Endothelial cell of umbilical vein (primary cell): ENCODE measurements around the gene C3orf70. TPM values are rescaled to one million over a fixed set of nuclear protein-coding genes. Genes with fewer than 3 reads are reported as not detected.

Experiments
- BruUV-seq: library from RNA; stranded (reverse); fragments of 400-500 nt; replicated peaks from 2 replicates; lab custom pipeline; 2021; lab: Mats Ljungman, UMichigan
- CTCF ChIA-PET: fragments of 300-600, 350-600 bp; sonication (Branson Sonifier 250); formaldehyde crosslinking; loops from one replicate; lab custom pipeline; 2021; ENCODE audit warnings: antibody characterized with exemption, inconsistent platforms; lab: Charles Lee
- POLR2A ChIA-PET: fragments of 300-600, 350-600 bp; sonication (Branson Sonifier 250); formaldehyde crosslinking; loops from one replicate; lab custom pipeline; 2021; ENCODE audit warnings: antibody characterized with exemption, inconsistent platforms; lab: Charles Lee
- DNase-seq: peaks from one replicate; pipeline ENCODE4 v3.0.0-alpha.2; 2011; ENCODE audit warnings: low read depth, low spot score
- FAIRE-seq: peaks from 2 replicates; lab custom pipeline; 2011; peaks lifted over from hg19 to GRCh38; lab: Jason Lieb, UNC
- H2AFZ ChIP-seq: 2 replicates; pipeline ENCODE4 v1.6.0; 2012; ENCODE audit warnings: low read depth, low read length, control low read depth, inconsistent platforms
- H3K27ac ChIP-seq: 2 replicates; pipeline ENCODE4 v1.5.1; 2011; ENCODE audit warnings: low read depth, mild to moderate bottlenecking, control low read depth, low read length, moderate library complexity; ENCODE audit not compliant: insufficient read depth
- H3K27me3 ChIP-seq, 2 experiments: 2 replicates each; pipeline versions ENCODE4 v1.6.0 to v1.6.1; 2011; ENCODE audit warnings: low read length in 2 of 2, mixed read lengths in 1 of 2; ENCODE audit not compliant: control insufficient read depth in 2 of 2, insufficient read depth in 2 of 2
- H3K36me3 ChIP-seq, 2 experiments: 2 replicates in 1 of 2; 3 replicates in 1 of 2; pipeline ENCODE4 v1.5.1; 2011; ENCODE audit warnings: low read length in 2 of 2, mild to moderate bottlenecking in 1 of 2, moderate library complexity in 1 of 2; ENCODE audit not compliant: control insufficient read depth in 2 of 2, insufficient read depth in 2 of 2; ENCODE audit errors: extremely low read depth in 1 of 2
- H3K4me1 ChIP-seq: 3 replicates; pipeline ENCODE4 v1.5.1; 2011; ENCODE audit warnings: mild to moderate bottlenecking, low read length; ENCODE audit not compliant: control insufficient read depth, insufficient read depth; ENCODE audit errors: extremely low read depth
- H3K4me2 ChIP-seq: 2 replicates; pipeline ENCODE4 v1.6.1; 2011; ENCODE audit warnings: low read length, control low read depth, mixed read lengths; ENCODE audit not compliant: insufficient read depth
- H3K4me3 ChIP-seq, 3 experiments: fragments of 200-600 bp in 1 of 3; sonication (generic), shearing (Covaris generic) in 1 of 3; replicated peaks in 1 of 3; 2 replicates each; pipeline ENCODE4 v1.5.1; 2011 to 2016; ENCODE audit warnings: control low read depth in 3 of 3, low read length in 3 of 3, mild to moderate bottlenecking in 2 of 3, inconsistent platforms in 1 of 3, low read depth in 1 of 3, moderate library complexity in 1 of 3; ENCODE audit not compliant: insufficient read depth in 1 of 3
- H3K79me2 ChIP-seq: 2 replicates; pipeline ENCODE4 v1.6.0; 2012; ENCODE audit warnings: low read length, inconsistent platforms; ENCODE audit not compliant: control insufficient read depth, insufficient read depth
- H3K9ac ChIP-seq: replicated peaks from 2 replicates; pipeline ENCODE3; 2011; ENCODE audit warnings: low read length, control low read depth; ENCODE audit not compliant: insufficient read depth; ENCODE audit errors: extremely low read depth
- H3K9me1 ChIP-seq: replicated peaks from 3 replicates; pipeline ENCODE4 v1.6.0; 2011; ENCODE audit warnings: mild to moderate bottlenecking, low read length; ENCODE audit not compliant: control insufficient read depth, insufficient read depth; ENCODE audit errors: extremely low read depth
- H3K9me3 ChIP-seq: replicated peaks from 2 replicates; pipeline ENCODE4 v1.5.1; 2012; ENCODE audit warnings: low read length, inconsistent platforms; ENCODE audit not compliant: control insufficient read depth, insufficient read depth
- H4K20me1 ChIP-seq: replicated peaks from 2 replicates; pipeline ENCODE3; 2011; ENCODE audit warnings: mild to moderate bottlenecking, low read length; ENCODE audit not compliant: control insufficient read depth, insufficient read depth; ENCODE audit errors: extremely low read depth
- CTCF ChIP-seq, 2 donors: IDR thresholded peaks; 1 replicate in 1 of 2; 2 replicates in 1 of 2; pipeline ENCODE4 v1.5.1; 2011; ENCODE audit warnings: low read length in 2 of 2, mild to moderate bottlenecking in 2 of 2, moderate library complexity in 2 of 2, control low read depth in 1 of 2, inconsistent platforms in 1 of 2, low read depth in 1 of 2; ENCODE audit not compliant: insufficient read depth in 1 of 2; ENCODE audit errors: extremely low read depth in 1 of 2
- EZH2 ChIP-seq: IDR thresholded peaks from 2 replicates; pipeline ENCODE4 v1.6.1; 2012; ENCODE audit warnings: borderline replicate concordance, low read depth, mild to moderate bottlenecking, moderate library complexity, low read length, inconsistent platforms; ENCODE audit not compliant: severe bottlenecking
- FOS ChIP-seq: IDR thresholded peaks from 2 replicates; pipeline ENCODE4 v1.6.1; 2011; ENCODE audit warnings: mild to moderate bottlenecking, low read length, moderate library complexity, borderline replicate concordance; ENCODE audit not compliant: insufficient read depth
- GATA2 ChIP-seq: IDR thresholded peaks from 2 replicates; pipeline ENCODE4 v1.7.0; 2011; ENCODE audit warnings: low read depth, mild to moderate bottlenecking, moderate library complexity, mixed read lengths, low read length; ENCODE audit not compliant: insufficient read length, insufficient read depth
- JUN ChIP-seq: IDR thresholded peaks from 2 replicates; pipeline ENCODE4 v1.6.1; 2011; ENCODE audit warnings: borderline replicate concordance, low read depth; ENCODE audit not compliant: insufficient read length, insufficient read depth
- MAX ChIP-seq: IDR thresholded peaks from 2 replicates; pipeline ENCODE4 v1.6.1; 2011; ENCODE audit not compliant: insufficient read depth, insufficient read length
- MYC ChIP-seq: IDR thresholded peaks from one replicate; pipeline ENCODE4 v1.6.1; 2011; ENCODE audit warnings: mild to moderate bottlenecking, low read depth, low read length
- POLR2A ChIP-seq: IDR thresholded peaks from 2 replicates; pipeline ENCODE4 v1.6.1; 2012; ENCODE audit warnings: low read depth, mild to moderate bottlenecking, control low read depth, low read length
- POLR2AphosphoS5 ChIP-seq: IDR thresholded peaks from 2 replicates; pipeline ENCODE4 v1.6.1; 2012; ENCODE audit warnings: low read depth, mild to moderate bottlenecking, control low read depth, low read length, moderate library complexity; ENCODE audit not compliant: insufficient read depth
- dilution Hi-C: fragments of 300-500 bp; cut with MboI; formaldehyde crosslinking; loops from one replicate; pipeline ENCODE4 v1.15.0; 2019; ENCODE audit warnings: low sequenced_read_pairs; ENCODE audit not compliant: extremely low pct_ligation_motif_present
- intact Hi-C: fragments of 100-400 bp; cut with micrococcal nuclease; formaldehyde crosslinking; loops from one replicate; pipeline ENCODE4 v1.10.0; 2022
- polyA plus RNA-seq, 4 experiments: library from polyadenylated mRNA; depleted of rRNA in 3 of 4; stranded (reverse) in 3 of 4; unstranded in 1 of 4; fragments of >200 nt; gene quantifications; 2 replicates each; pipeline versions ENCODE4 v1.2.1 to v1.2.3, GENCODE V29; 2011 to 2012; ENCODE audit warnings: missing spikeins in 1 of 4
- total RNA-seq: library from RNA; stranded (reverse); gene quantifications from 2 replicates; pipeline ENCODE4 v1.2.3, GENCODE V29; 2021

Gene C3orf70
- total and polyA plus RNA-seq, 2 donors (not counting 3 experiments of a cell fraction or from before 2014, with no cell fraction given) = 0.08 to 0.20 TPM

- Histone ChIP-seq H3K4me3 (no peak overlapping the region), H3K27me3 (peaks cover 42 to 61% of the 10 kb centered on the region in 2 experiments), H4K20me1 (no peaks in the 10 kb centered on the region), H3K9me3 (no peaks in the 10 kb centered on the region), H2AFZ (no peak overlapping the region), H3K27ac (no peak overlapping the region), H3K4me2 (no peak overlapping the region), H3K36me3 (no peaks in the 10 kb centered on the region), H3K9ac (no peak overlapping the region), H3K9me1 (no peaks in the 10 kb centered on the region), H3K79me2 (no peaks in the 10 kb centered on the region), H3K4me1 (peaks cover 7% of the 10 kb centered on the region)
- no TSS peak for BruUV-seq
- dilution Hi-C loops (no loop called here), intact Hi-C loops (loop anchor here (5.0 kb wide), 1 partner anchor 104 kb away; no protein-coding TSS in a partner anchor)
- DNase-seq = no peak
- ChIA-PET POLR2A (no interaction called here), CTCF (interaction anchor here (0.7 to 1.5 kb wide), 6 partner anchors 13 to 142 kb away, joined by 3 to 4 read pairs (median 3); no protein-coding TSS in a partner anchor)
- FAIRE-seq = no peak
- TF ChIP-seq FOS = no peak
- no peak for TF ChIP-seq POLR2A
- TF ChIP-seq MAX = no peak
- TF ChIP-seq GATA2 = no peak
- TF ChIP-seq CTCF (IDR thresholded peaks at IDR 0.05; ENCODE audit: extremely low read depth in 1 of 2, insufficient read depth in 1 of 2, low read depth in 1 of 2, low read length in 2 of 2) = no peak
- no peak for TF ChIP-seq MYC
- no peak for TF ChIP-seq EZH2
- no peak for TF ChIP-seq POLR2AphosphoS5
- TF ChIP-seq JUN = no peak
These were observed 1.5 kb downstream of the C3orf70 start for GRCh38 chr3:185151101-185151963.
